Measurements from ENCODE around the gene NPS. TPM values are rescaled to one million over a fixed set of nuclear protein-coding genes. Genes with fewer than 3 reads are reported as not detected.

NPS gene
- total and polyA plus RNA-seq, 10 donors: not detected

DNA sequence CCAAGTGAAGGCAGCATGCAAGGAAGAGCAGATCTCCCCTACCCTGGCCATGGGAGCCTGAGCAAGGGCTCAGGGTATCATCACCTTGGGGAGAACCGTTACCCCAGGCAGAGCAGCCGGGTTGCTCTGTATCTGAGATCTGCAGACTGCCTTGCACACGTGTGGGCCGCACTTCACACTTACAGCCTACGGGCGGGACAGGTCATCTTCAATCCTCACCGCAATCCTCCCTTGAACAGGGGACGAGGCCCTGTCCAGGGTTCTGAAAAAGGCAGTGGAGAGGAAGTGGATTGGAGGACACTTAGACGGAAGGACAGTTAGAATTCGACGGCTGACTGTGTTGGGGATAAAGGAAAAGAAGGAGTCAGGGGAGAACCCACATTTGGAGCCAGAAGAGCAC is 51.4 kb downstream of the NPS start:
- Histone ChIP-seq H3K4me3 (no peak overlapping the region), H3K27me3 (replicated peaks in 1 of 7) (peaks cover 0 to 6% (median 0%) of the 10 kb centered on the region in 7 donors), H3K36me3 (no peaks in the 10 kb centered on the region), H3K9me3 (no peaks in the 10 kb centered on the region), H3K27ac (no peak overlapping the region), H3K4me1 (no peaks in the 10 kb centered on the region)
- intact Hi-C loops (cut with DNase I; ENCODE audit: low total_unique reads): no loop called here
- TF ChIP-seq POLR2A (IDR thresholded peaks at IDR 0.05): no peak
- DNase-seq: no peak
- 42 to 52% (median 43%) methylated on average over 9 to 11 of the region's 11 CpGs for WGBS, 5 donors

Other genes starting within 250 kb of the NPS start
- 1 to 10 TPM in 3 of 7 donors, under 1 TPM in 3, not detected in 1; 0.20 to 1.7 (median 0.91) TPM for gene FOXI2, start 187.9 kb downstream of the NPS start, total RNA-seq
- gene FOXI2, start 187.9 kb downstream of the NPS start, polyA plus RNA-seq: under 1 TPM; 0.05 to 0.29 (median 0.11) TPM

Data from spleen (tissue), 11 donors.